Psoas muscle (tissue), 8 donors: ENCODE data around the gene ZMYND11. TPM values are rescaled to one million over a fixed set of nuclear protein-coding genes. Genes with fewer than 3 reads are reported as not detected.

Experiments used
- ATAC-seq, 4 donors: fragments of 200-7000 bp; cut with Tn5 transposase; one replicate each; pipeline ENCODE4 v1.9.1; 2020; ENCODE audit warnings: moderate library complexity in 3 of 4, mild to moderate bottlenecking in 2 of 4
- DNase-seq, 2 donors: peaks; one replicate each; pipeline ENCODE4 v3.0.0-alpha.2; 2020
- H3K27ac ChIP-seq: fragments of 200-600 bp; one replicate; pipeline ENCODE4 v1.8.0; 2022
- H3K27me3 ChIP-seq, 3 donors: fragments of 200-600 bp in 1 of 3; one replicate each; pipeline versions ENCODE4 v1.6.1 to v1.8.0; 2013 to 2022; ENCODE audit warnings: low read length in 2 of 3, mild to moderate bottlenecking in 2 of 3, moderate library complexity in 1 of 3; ENCODE audit not compliant: insufficient read depth in 3 of 3
- H3K36me3 ChIP-seq, 2 donors: fragments of 200-600 bp in 1 of 2; one replicate each; pipeline versions ENCODE4 v1.6.1 to v1.8.0; 2013 to 2022; ENCODE audit warnings: low read depth in 1 of 2, mild to moderate bottlenecking in 1 of 2, moderate library complexity in 1 of 2; ENCODE audit not compliant: insufficient read depth in 1 of 2
- H3K4me1 ChIP-seq: fragments of 200-600 bp; one replicate; pipeline ENCODE4 v1.8.0; 2022
- H3K4me3 ChIP-seq: fragments of 200-600 bp; one replicate; pipeline ENCODE4 v1.8.0; 2022; ENCODE audit warnings: mild to moderate bottlenecking
- H3K9me3 ChIP-seq: fragments of 200-600 bp; one replicate; pipeline ENCODE4 v1.8.0; 2022
- CTCF ChIP-seq: fragments of 200-600 bp; IDR thresholded peaks from one replicate; pipeline ENCODE4 v1.8.0; 2022; ENCODE audit warnings: antibody characterized with exemption
- WGBS, 3 donors: extraction: QIAGEN DNeasy Blood & Tissue Kit; methylation state at CpG; one replicate each; pipeline versions ENCODE4 v1.1.6 to v1.1.7; 2013; 5-methylcytosine and 5-hydroxymethylcytosine counted together
- intact Hi-C, 2 donors: fragments of 100-400 bp; cut with DNase I; formaldehyde crosslinking; loops; one replicate each; pipeline versions ENCODE4 v1.11.0 to v1.14.2; 2022
- long read RNA-seq, 2 donors: library from polyadenylated mRNA; unstranded; transcript quantifications; one replicate each; pipeline ENCODE4 v2.0.0, GENCODE V29; 2021
- polyA plus RNA-seq, 3 donors: library from polyadenylated mRNA; stranded (reverse); fragments of 200-250 nt; gene quantifications; one replicate each; pipeline ENCODE4 v1.2.3, GENCODE V29; 2013
- total RNA-seq, 4 donors: library from RNA; stranded (reverse); fragmentation: NEBNext Ultra II Directional in 2 of 4; extraction: Animal tissue kit (Norgen Biotek cat#: 25700) in 2 of 4; gene quantifications; one replicate each; pipeline versions ENCODE4 v1.2.1 to v1.2.4, GENCODE V29; 2021 to 2023
- donor health status: healthy with polysubstance abuse.
- donor health status: DM: no; HTN: no; CAD: no; lungs with moderate emphysema.
- donor health status: Bipolar disorder and iron deficiency.
- donor health status: healthy.
- donor health status: DM: yes; HTN: yes; CAD: no.
- donor health status: DM: no; HTN: no; CAD: no.
- donor health status: DM: no; HTN: no; CAD: no.
- donor health status: DM: yes; HTN: yes; CAD: no.

The ZMYND11 gene
- total RNA-seq (10 to 100 TPM; 58.4 to 75.9 (median 61.8) TPM), polyA plus RNA-seq (10 to 100 TPM; 27.2 to 69.8 (median 34.3) TPM)
- long read RNA-seq, donor 1, full-length matches to known transcripts, result 23 of 98 reads
- long read RNA-seq, donor 1, partial matches to known transcripts, result 19 of 98 reads
- long read RNA-seq, donor 1, other reads (novel, unspliced or antisense), result 56 of 98 reads
- long read RNA-seq, donor 2, full-length matches to known transcripts, result 43 of 146 reads
- long read RNA-seq, donor 2, partial matches to known transcripts, result 16 of 146 reads
- long read RNA-seq, donor 2, other reads (novel, unspliced or antisense), result 87 of 146 reads

GRCh38 chr10:135132-135600 lies at the start of gene ZMYND11:
Gene ZMYND11 (plus strand): TSS chr10:135455. CDS start chr10:180013, 44,558 bp downstream.
- no peaks in the 10 kb centered on the region for H3K27me3 ChIP-seq
- DNase-seq (peak; percentile 77 to 86), ATAC-seq (peak; percentile 64 to 75 (median 70))
- 0 to 1% (median 1%) methylated on average over 6 to 64 of the region's 73 CpGs for WGBS, 3 donors
- peak within 1 kb of the TSS; percentile 96 for H3K27ac ChIP-seq
- intact Hi-C loops, result no loop called here
- H3K4me3 ChIP-seq, result peak within 1 kb of the TSS; percentile 85
- H3K9me3 ChIP-seq, result no peaks in the 10 kb centered on the region
- TF ChIP-seq CTCF, result no peak
- H3K36me3 ChIP-seq, result no peaks in the 10 kb centered on the region
- peaks cover 29% of the 10 kb centered on the region for H3K4me1 ChIP-seq

GRCh38 chr10:86031-86430 lies 49.2 kb upstream of the ZMYND11 start:
- Histone ChIP-seq H3K4me1 (no peaks in the 10 kb centered on the region), H3K36me3 (no peaks in the 10 kb centered on the region), H3K27ac (no peak overlapping the region), H3K4me3 (no peak overlapping the region), H3K9me3 (no peaks in the 10 kb centered on the region), H3K27me3 (no peaks in the 10 kb centered on the region)
- ATAC-seq (no peak), DNase-seq (no peak)
- intact Hi-C loops, result no loop called here
- WGBS, 3 donors, result 78 to 86% (median 85%) methylated on average over 7 to 10 of the region's 10 CpGs
- TF ChIP-seq CTCF, result no peak

GRCh38 chr10:87177-88080 lies 47.8 kb upstream of the ZMYND11 start:
- no peak overlapping the region for H3K4me3 ChIP-seq
- ATAC-seq (no peak), DNase-seq (no peak)
- no peak overlapping the region for H3K27ac ChIP-seq
- no peaks in the 10 kb centered on the region for H3K27me3 ChIP-seq
- 84 to 85% (median 84%) methylated on average over 19 of the region's 19 CpGs for whole genome bisulfite sequencing, 3 donors
- TF ChIP-seq CTCF, result no peak
- H3K9me3 ChIP-seq, result no peaks in the 10 kb centered on the region
- no peaks in the 10 kb centered on the region for H3K36me3 ChIP-seq
- H3K4me1 ChIP-seq, result no peaks in the 10 kb centered on the region
- intact Hi-C loops, result no loop called here

GRCh38 chr10:88253-88652 lies 47.0 kb upstream of the ZMYND11 start:
- TF ChIP-seq CTCF, result no peak
- H3K4me3 ChIP-seq, result no peak overlapping the region
- no peaks in the 10 kb centered on the region for H3K36me3 ChIP-seq
- no peaks in the 10 kb centered on the region for H3K4me1 ChIP-seq
- WGBS, 3 donors, result 61 to 70% (median 64%) methylated on average over 4 of the region's 4 CpGs
- DNase-seq, result no peak
- intact Hi-C loops, result no loop called here
- no peak overlapping the region for H3K27ac ChIP-seq
- H3K27me3 ChIP-seq, result no peaks in the 10 kb centered on the region
- no peak for ATAC-seq
- no peaks in the 10 kb centered on the region for H3K9me3 ChIP-seq
